ENCODE results near the gene LILRB5.
"Not testable (repeated sequence)": the region's sequence is repeated elsewhere in the genome, so short reads cannot be mapped to it uniquely, and the experiment has no call there.

Gene LILRB5

GRCh38 chr19:54298357-54299125 lies 41.5 kb upstream of the LILRB5 start:
- no peak for TF ChIP-seq CTCF (IDR thresholded peaks at IDR 0.05)
- Histone ChIP-seq H3K27me3 (ENCODE audit: control insufficient read depth, insufficient read depth, low read length) (no peaks in the 10 kb centered on the region), H3K9ac (no peak overlapping the region)

DNA sequence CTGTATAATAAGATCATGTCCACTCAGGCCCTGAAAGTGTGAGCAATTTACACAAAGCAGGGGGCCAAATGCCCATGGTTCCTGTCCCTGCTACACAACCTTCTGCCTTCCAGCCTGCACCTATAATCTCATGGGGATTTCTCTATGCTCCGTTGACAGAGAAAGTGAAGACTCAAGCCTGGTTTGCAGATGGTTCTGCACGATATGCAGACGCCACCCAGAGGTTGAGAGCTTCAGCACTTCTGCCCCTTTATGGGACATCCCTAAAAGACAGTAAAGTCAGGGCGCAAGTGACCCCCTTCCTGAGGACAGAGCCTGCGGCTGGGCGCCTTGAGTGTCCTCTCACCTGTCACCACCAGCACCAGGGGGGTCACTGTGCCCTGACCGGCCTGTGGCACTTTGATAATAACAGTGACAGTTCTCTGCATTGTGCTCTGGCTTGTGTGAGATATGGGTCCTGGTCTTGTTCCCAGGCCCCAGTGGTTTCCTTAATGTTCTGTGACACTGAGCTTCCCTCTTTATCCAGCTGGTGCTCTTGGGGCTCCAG lies 40.8 kb upstream of the LILRB5 start:
- Histone ChIP-seq H3K4me1 (no peaks in the 10 kb centered on the region), H3K27me3 (ENCODE audit: control insufficient read depth, insufficient read depth, low read length) (no peaks in the 10 kb centered on the region), H3K9me3 (ENCODE audit: control insufficient read depth, low read length) (no peaks in the 10 kb centered on the region), H3K4me3 (ENCODE audit: low read depth, low read length) (no peak overlapping the region), H3K4me2 (ENCODE audit: low read length) (no peak overlapping the region), H3K36me3 (ENCODE audit: control insufficient read depth, insufficient read depth, low read length) (no peaks in the 10 kb centered on the region), H3K79me2 (no peaks in the 10 kb centered on the region), H2AFZ (no peak overlapping the region), H3K27ac (no peak overlapping the region), H3K9ac (no peak overlapping the region)
- no peak for TF ChIP-seq CTCF (IDR thresholded peaks at IDR 0.05)

More at GRCh38 chr19:54298357-54299125, 41.5 kb upstream of the LILRB5 start:
- H3K79me2 ChIP-seq, result no peaks in the 10 kb centered on the region
- H3K27ac ChIP-seq, result no peak overlapping the region
- no peaks in the 10 kb centered on the region for H3K36me3 ChIP-seq (ENCODE audit: control insufficient read depth, insufficient read depth, low read length)
- H3K9me3 ChIP-seq (ENCODE audit: control insufficient read depth, low read length), result no peaks in the 10 kb centered on the region
- H3K4me1 ChIP-seq, result no peaks in the 10 kb centered on the region
- no peak overlapping the region for H3K4me3 ChIP-seq (ENCODE audit: low read depth, low read length)
- H3K4me2 ChIP-seq (ENCODE audit: low read length), result no peak overlapping the region
- no peak overlapping the region for H2AFZ ChIP-seq

DNA sequence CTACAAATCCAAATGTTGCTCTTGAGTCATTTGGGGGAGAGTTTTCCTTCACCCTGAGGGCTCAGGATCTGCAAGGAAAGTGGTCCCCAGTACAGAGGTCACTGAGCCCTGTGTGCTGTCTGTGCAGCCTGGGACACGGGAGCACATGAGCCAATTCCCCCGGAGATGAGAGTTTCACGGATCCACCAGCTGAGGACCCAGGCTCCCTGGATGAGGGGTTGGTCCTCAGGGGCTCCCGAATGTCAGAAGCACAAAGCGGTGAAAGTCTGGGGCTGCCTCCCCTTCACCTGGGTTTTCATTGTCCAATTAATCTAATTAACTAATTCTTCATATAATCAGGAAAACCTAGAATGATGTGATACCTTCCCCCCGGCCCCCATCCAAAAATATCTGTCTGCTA lies 37.5 kb upstream of the LILRB5 start:
- TF ChIP-seq CTCF (IDR thresholded peaks at IDR 0.05), result no peak
- Histone ChIP-seq H3K79me2 (no peaks in the 10 kb centered on the region), H3K9ac (no peak overlapping the region), H3K27ac (no peak overlapping the region), H3K9me3 (ENCODE audit: control insufficient read depth, low read length) (no peaks in the 10 kb centered on the region), H3K36me3 (ENCODE audit: control insufficient read depth, insufficient read depth, low read length) (no peaks in the 10 kb centered on the region), H3K4me2 (ENCODE audit: low read length) (no peak overlapping the region), H3K4me1 (no peaks in the 10 kb centered on the region), H3K27me3 (ENCODE audit: control insufficient read depth, insufficient read depth, low read length) (no peaks in the 10 kb centered on the region), H2AFZ (no peak overlapping the region), H3K4me3 (ENCODE audit: low read depth, low read length) (no peak overlapping the region)

DNA sequence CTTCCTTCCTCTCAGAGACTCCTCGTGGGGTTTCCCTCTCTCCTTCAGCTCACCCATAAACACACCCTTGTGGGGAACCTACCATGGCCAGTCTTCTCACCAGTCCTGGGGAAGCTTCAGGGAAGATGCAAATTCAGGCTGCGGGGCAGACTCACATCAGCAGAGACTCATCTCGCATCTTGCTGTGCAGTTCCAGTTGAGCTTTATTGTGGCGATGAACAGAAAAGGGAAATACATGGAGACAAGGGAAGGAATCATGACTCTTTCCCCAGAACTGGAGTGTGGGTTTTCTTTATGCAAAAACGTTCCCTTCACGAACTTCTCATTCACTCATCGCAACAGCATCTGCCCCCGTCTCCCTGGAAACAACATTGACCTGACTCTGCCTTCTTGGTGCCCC lies 32.1 kb upstream of the LILRB5 start:
- H3K9me3 ChIP-seq (ENCODE audit: control insufficient read depth, low read length); H3K27me3 ChIP-seq (ENCODE audit: control insufficient read depth, insufficient read depth, low read length); H3K9ac ChIP-seq; H3K27ac ChIP-seq; H3K36me3 ChIP-seq (ENCODE audit: control insufficient read depth, insufficient read depth, low read length); H3K79me2 ChIP-seq; H3K4me1 ChIP-seq; H2AFZ ChIP-seq; H3K4me3 ChIP-seq (ENCODE audit: low read depth, low read length); H3K4me2 ChIP-seq (ENCODE audit: low read length): not testable (repeated sequence)

GRCh38 chr19:54287456-54287855 lies 30.4 kb upstream of the LILRB5 start:
- no peak overlapping the region for H2AFZ ChIP-seq
- no peaks in the 10 kb centered on the region for H3K27me3 ChIP-seq (ENCODE audit: control insufficient read depth, insufficient read depth, low read length)
- TF ChIP-seq CTCF (IDR thresholded peaks at IDR 0.05), result no peak
- H3K4me2 ChIP-seq (ENCODE audit: low read length), result no peak overlapping the region
- H3K36me3 ChIP-seq (ENCODE audit: control insufficient read depth, insufficient read depth, low read length), result no peaks in the 10 kb centered on the region
- H3K9ac ChIP-seq, result no peak overlapping the region
- no peak overlapping the region for H3K27ac ChIP-seq
- H3K79me2 ChIP-seq, result no peaks in the 10 kb centered on the region
- no peak overlapping the region for H3K4me3 ChIP-seq (ENCODE audit: low read depth, low read length)
- no peaks in the 10 kb centered on the region for H3K9me3 ChIP-seq (ENCODE audit: control insufficient read depth, low read length)
- H3K4me1 ChIP-seq, result no peaks in the 10 kb centered on the region

- not testable (repeated sequence) for H3K36me3 ChIP-seq (ENCODE audit: control insufficient read depth, insufficient read depth, low read length); H3K27me3 ChIP-seq (ENCODE audit: control insufficient read depth, insufficient read depth, low read length); H3K9me3 ChIP-seq (ENCODE audit: control insufficient read depth, low read length); H3K27ac ChIP-seq; H3K4me1 ChIP-seq; H3K4me3 ChIP-seq (ENCODE audit: low read depth, low read length); H3K79me2 ChIP-seq; H3K4me2 ChIP-seq (ENCODE audit: low read length); H3K9ac ChIP-seq; H2AFZ ChIP-seq
Measured at GRCh38 chr19:54286283-54286682, 29.2 kb upstream of the LILRB5 start.

GRCh38 chr19:54285427-54286056 lies 28.5 kb upstream of the LILRB5 start:
- not testable (repeated sequence) for H3K79me2 ChIP-seq; H3K27me3 ChIP-seq (ENCODE audit: control insufficient read depth, insufficient read depth, low read length); H3K9me3 ChIP-seq (ENCODE audit: control insufficient read depth, low read length); H3K9ac ChIP-seq; H3K4me2 ChIP-seq (ENCODE audit: low read length); H3K4me3 ChIP-seq (ENCODE audit: low read depth, low read length); H3K36me3 ChIP-seq (ENCODE audit: control insufficient read depth, insufficient read depth, low read length); H3K4me1 ChIP-seq; H3K27ac ChIP-seq; H2AFZ ChIP-seq
